K562 (cell line): ENCODE results near the gene COL15A1. TPM values are rescaled to one million over a fixed set of nuclear protein-coding genes. Genes with fewer than 3 reads are reported as not detected.

ENCODE experiments used
- BRD4 ChIP-seq: fragments of 200-600 bp; sonication (generic); IDR thresholded peaks from 2 replicates; pipeline ENCODE4 v1.6.1; 2017; ENCODE audit warnings: inconsistent platforms
- DDX20 ChIP-seq: fragments of 450-650 bp; IDR thresholded peaks from 2 replicates; pipeline ENCODE4 v1.6.1; 2016; ENCODE audit warnings: missing genetic modification characterization, low read depth, mild to moderate bottlenecking, missing compliant biosample characterization, moderate library complexity
- EGR1 ChIP-seq: fragments of 450-650 bp; conservative IDR thresholded peaks from 2 replicates; pipeline ENCODE4 v1.6.1; 2017; ENCODE audit warnings: mild to moderate bottlenecking
- EP300 ChIP-seq: IDR thresholded peaks from 2 replicates; pipeline ENCODE4 v1.6.1; 2012; ENCODE audit warnings: low read length, improper control_type of control experiment
- FOXP1 ChIP-seq: sonication (generic); formaldehyde crosslinking; IDR thresholded peaks from 2 replicates; pipeline ENCODE4 v1.8.0; 2022; ENCODE audit warnings: mild to moderate bottlenecking, missing genetic modification reagents
- MBD2 ChIP-seq: sonication (generic); IDR thresholded peaks from 2 replicates; pipeline ENCODE4 v1.6.1; 2016; ENCODE audit warnings: low read depth, borderline replicate concordance
- MEF2A ChIP-seq: IDR thresholded peaks from 2 replicates; pipeline ENCODE4 v1.6.1; 2011; ENCODE audit warnings: low read depth, mild to moderate bottlenecking, low read length, moderate library complexity; ENCODE audit not compliant: control insufficient read depth
- NFYB ChIP-seq: IDR thresholded peaks from 2 replicates; pipeline ENCODE4 v1.6.1; 2011; ENCODE audit warnings: mild to moderate bottlenecking, moderate library complexity; ENCODE audit not compliant: insufficient read length; ENCODE audit errors: extremely low read depth
- PHTF2 ChIP-seq: fragments of 250-450 bp; sonication (Bioruptor Pico); IDR thresholded peaks from 2 replicates; pipeline ENCODE4 v1.5.0; 2021; ENCODE audit warnings: mild to moderate bottlenecking
- POLR2AphosphoS2 ChIP-seq: IDR thresholded peaks from 2 replicates; pipeline ENCODE4 v1.6.1; 2012; ENCODE audit warnings: low read length, improper control_type of control experiment
- TAF9B ChIP-seq: fragments of 450-650 bp; IDR thresholded peaks from 2 replicates; pipeline ENCODE4 v1.6.1; 2018; ENCODE audit warnings: mild to moderate bottlenecking; ENCODE audit not compliant: partially characterized antibody
- TEAD1 ChIP-seq, 2 experiments: fragments of 450-650 bp in 1 of 2; sonication (generic) in 1 of 2; formaldehyde crosslinking; IDR thresholded peaks; 2 replicates each; pipeline versions ENCODE4 v1.4.0 to v1.8.0; 2020 to 2022; ENCODE audit warnings: mild to moderate bottlenecking in 2 of 2, missing genetic modification reagents in 1 of 2
- TFAM ChIP-seq: fragments of 250-450 bp; sonication (Bioruptor Pico); conservative IDR thresholded peaks from 2 replicates; pipeline ENCODE4 v1.5.0; 2021; ENCODE audit warnings: mild to moderate bottlenecking, moderate library complexity
- ZNF124 ChIP-seq: sonication (generic); formaldehyde crosslinking; IDR thresholded peaks from 2 replicates; pipeline ENCODE4 v1.8.1; 2022; ENCODE audit warnings: missing genetic modification reagents
- ZNF143 ChIP-seq: sonication (generic); formaldehyde crosslinking; IDR thresholded peaks from 2 replicates; pipeline ENCODE4 v1.9.0; 2022; ENCODE audit warnings: mild to moderate bottlenecking, missing genetic modification reagents
- ZNF518B ChIP-seq: fragments of 250-450 bp; sonication (Bioruptor Pico); IDR thresholded peaks from 2 replicates; pipeline ENCODE4 v1.5.0; 2021; ENCODE audit warnings: mild to moderate bottlenecking, moderate library complexity
- ZNF584 ChIP-seq: fragments of 200-800 bp; sonication (Bioruptor generic); IDR thresholded peaks from 2 replicates; pipeline ENCODE4 v1.6.1; 2016; ENCODE audit warnings: low read depth, mild to moderate bottlenecking, missing genetic modification characterization, missing compliant biosample characterization
- ZNF76 ChIP-seq: fragments of 250-450 bp; sonication (Bioruptor Pico); IDR thresholded peaks from 2 replicates; pipeline ENCODE4 v1.4.0; 2020; ENCODE audit warnings: mild to moderate bottlenecking, moderate library complexity, borderline replicate concordance
- polyA plus RNA-seq, 8 experiments: library from polyadenylated mRNA; depleted of rRNA in 4 of 8; stranded (reverse) in 5 of 8; unstranded in 3 of 8; fragments of >200 nt; fragmentation: Nextera tagmentation in 2 of 8; fragmentation: Illumina TruSeq in 1 of 8; extraction: Ambion mirVana in 2 of 8; extraction: Trizol in 1 of 8; gene quantifications; 2 replicates each; pipeline versions ENCODE4 v1.2.1 to v1.2.3, GENCODE V29; 2011 to 2014; ENCODE audit warnings: inconsistent platforms in 1 of 8, missing spikeins in 1 of 8
- total RNA-seq, 7 experiments: library from RNA; depleted of rRNA in 6 of 7; stranded (reverse); fragments of >200 nt in 6 of 7; fragmentation: Illumina TruSeq in 2 of 7; extraction: Trizol in 2 of 7; gene quantifications; 2 replicates each; pipeline versions ENCODE4 v1.2.1 to v1.2.3, GENCODE V29; 2011 to 2021; ENCODE audit warnings: low replicate concordance in 1 of 7
- TF ChIP-seq, protein P1 (sequence below): sonication (generic); formaldehyde crosslinking; IDR thresholded peaks from 2 replicates; pipeline ENCODE4 v1.5.0; 2020; ENCODE audit warnings: missing genetic modification reagents
- TF ChIP-seq, protein P2 (sequence below), 2 experiments: fragments of 250-450 bp in 1 of 2; fragments of 450-650 bp in 1 of 2; sonication (Bioruptor Pico) in 1 of 2; IDR thresholded peaks; 2 replicates each; pipeline versions ENCODE4 v1.6.1 to v1.8.0; 2016 to 2021; ENCODE audit warnings: mild to moderate bottlenecking in 2 of 2, moderate library complexity in 2 of 2, missing compliant biosample characterization in 1 of 2, missing genetic modification characterization in 1 of 2
- TF ChIP-seq, protein P3 (sequence below): sonication (generic); formaldehyde crosslinking; IDR thresholded peaks from 2 replicates; pipeline ENCODE4 v1.8.1; 2022; ENCODE audit warnings: missing genetic modification reagents

The COL15A1 gene
- total and polyA plus RNA-seq, 9 of the 15 experiments (the other 6 are each of a cell fraction or from before 2014, with no cell fraction given) = 0.46 to 5.1 (median 2.6) TPM

GRCh38 chr9:98935071-98935505, 8.6 kb upstream of the COL15A1 start (continued):
- TF ChIP-seq, protein P1, sequence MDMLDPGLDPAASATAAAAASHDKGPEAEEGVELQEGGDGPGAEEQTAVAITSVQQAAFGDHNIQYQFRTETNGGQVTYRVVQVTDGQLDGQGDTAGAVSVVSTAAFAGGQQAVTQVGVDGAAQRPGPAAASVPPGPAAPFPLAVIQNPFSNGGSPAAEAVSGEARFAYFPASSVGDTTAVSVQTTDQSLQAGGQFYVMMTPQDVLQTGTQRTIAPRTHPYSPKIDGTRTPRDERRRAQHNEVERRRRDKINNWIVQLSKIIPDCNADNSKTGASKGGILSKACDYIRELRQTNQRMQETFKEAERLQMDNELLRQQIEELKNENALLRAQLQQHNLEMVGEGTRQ = no peak
- TF ChIP-seq POLR2AphosphoS2 (no peak), TEAD1 (CRISPR knock-in tag; IDR thresholded peaks at IDR 0.05) (0 out of 4 replicates have a peak, but pooled peaks of 1 of the 2 experiments have one; percentile 46), DDX20 (no peak), MEF2A (no peak), ZNF124 (no peak), ZNF76 (CRISPR knock-in tag) (0 out of 2 replicates have a peak, but pooled peaks have one; percentile 39), ZNF143 (CRISPR knock-in tag) (no peak), FOXP1 (no peak), PHTF2 (no peak), BRD4 (no peak), TAF9B (no peak), NFYB (no peak), ZNF584 (CRISPR knock-in tag) (no peak), EGR1 (no peak), MBD2 (no peak), TFAM (CRISPR knock-in tag) (no peak), ZNF518B (CRISPR knock-in tag) (no peak), EP300 (peak; percentile 65)
- TF ChIP-seq, protein P2, sequence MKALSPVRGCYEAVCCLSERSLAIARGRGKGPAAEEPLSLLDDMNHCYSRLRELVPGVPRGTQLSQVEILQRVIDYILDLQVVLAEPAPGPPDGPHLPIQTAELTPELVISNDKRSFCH (CRISPR knock-in tag; IDR thresholded peaks at IDR 0.05) = no peak
- TF ChIP-seq, protein P2 (tag; IDR thresholded peaks at IDR 0.05) = no peak
- TF ChIP-seq, protein P3, sequence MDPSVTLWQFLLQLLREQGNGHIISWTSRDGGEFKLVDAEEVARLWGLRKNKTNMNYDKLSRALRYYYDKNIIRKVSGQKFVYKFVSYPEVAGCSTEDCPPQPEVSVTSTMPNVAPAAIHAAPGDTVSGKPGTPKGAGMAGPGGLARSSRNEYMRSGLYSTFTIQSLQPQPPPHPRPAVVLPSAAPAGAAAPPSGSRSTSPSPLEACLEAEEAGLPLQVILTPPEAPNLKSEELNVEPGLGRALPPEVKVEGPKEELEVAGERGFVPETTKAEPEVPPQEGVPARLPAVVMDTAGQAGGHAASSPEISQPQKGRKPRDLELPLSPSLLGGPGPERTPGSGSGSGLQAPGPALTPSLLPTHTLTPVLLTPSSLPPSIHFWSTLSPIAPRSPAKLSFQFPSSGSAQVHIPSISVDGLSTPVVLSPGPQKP (CRISPR knock-in tag) = no peak
